Upper lobe of right lung (tissue), 1 donor: ENCODE measurements around the gene SEC14L5. TPM values are rescaled to one million over a fixed set of nuclear protein-coding genes. Genes with fewer than 3 reads are reported as not detected.

Experiments used
- ATAC-seq: fragments of 200-7000 bp; cut with Tn5 transposase; one replicate; pipeline ENCODE4 v1.9.1; 2020; ENCODE audit warnings: mild to moderate bottlenecking, moderate library complexity
- DNase-seq: peaks from one replicate; pipeline ENCODE4 v3.0.0-alpha.2; 2020
- H3K27ac ChIP-seq: fragments of 200-600 bp; one replicate; pipeline ENCODE4 v1.8.0; 2022
- H3K27me3 ChIP-seq: fragments of 200-600 bp; one replicate; pipeline ENCODE4 v1.8.0; 2022; ENCODE audit warnings: mild to moderate bottlenecking
- H3K36me3 ChIP-seq: fragments of 200-600 bp; one replicate; pipeline ENCODE4 v1.8.0; 2022
- H3K4me1 ChIP-seq: fragments of 200-600 bp; one replicate; pipeline ENCODE4 v1.8.0; 2022
- H3K4me3 ChIP-seq: fragments of 200-600 bp; one replicate; pipeline ENCODE4 v1.8.0; 2022; ENCODE audit warnings: mild to moderate bottlenecking
- H3K9me3 ChIP-seq: fragments of 200-600 bp; one replicate; pipeline ENCODE4 v1.8.0; 2022
- intact Hi-C: fragments of 100-400 bp; cut with DNase I; formaldehyde crosslinking; loops from one replicate; pipeline ENCODE4 v1.11.0; 2022
- total RNA-seq: library from RNA; stranded (reverse); fragmentation: NEBNext Ultra II Directional; extraction: Animal tissue kit (Norgen Biotek cat#: 25700); gene quantifications from one replicate; pipeline ENCODE4 v1.2.1, GENCODE V29; 2021
- TF ChIP-seq, protein P1 (sequence below): fragments of 200-600 bp; IDR thresholded peaks from one replicate; pipeline ENCODE4 v1.8.0; 2022; ENCODE audit warnings: antibody characterized with exemption
- donor health status: DM: no; HTN: yes; CAD: no; lungs with severe emphysema.

SEC14L5 gene
- total RNA-seq, 1 donor from 2014 or later: 0.52 TPM

DNA sequence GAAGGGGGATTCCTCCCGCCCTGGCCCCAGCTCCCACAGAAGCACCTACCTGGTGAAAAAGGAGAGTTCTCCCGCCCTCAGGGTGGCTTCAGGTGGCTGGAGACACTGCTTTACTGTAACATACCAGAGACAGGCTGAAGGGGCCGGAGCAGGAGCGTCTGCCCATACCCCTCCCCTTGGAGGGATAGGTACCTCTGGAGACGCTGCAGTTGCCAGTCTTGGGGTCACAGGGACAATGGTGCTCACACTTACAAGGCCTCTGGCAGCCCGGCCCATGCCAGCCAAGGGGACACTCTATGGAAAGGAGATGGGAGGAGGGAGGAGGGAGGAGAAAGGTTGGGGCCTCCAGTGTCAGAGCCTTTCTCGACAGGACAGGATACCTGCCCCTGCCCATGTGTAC is 69.0 kb downstream of the SEC14L5 start:
- H3K4me3 ChIP-seq: no peak overlapping the region
- H3K4me1 ChIP-seq: no peaks in the 10 kb centered on the region
- intact Hi-C loops: no loop called here
- ATAC-seq: no peak
- H3K36me3 ChIP-seq: no peaks in the 10 kb centered on the region
- H3K27ac ChIP-seq: no peak overlapping the region
- H3K9me3 ChIP-seq: no peaks in the 10 kb centered on the region
- H3K27me3 ChIP-seq: no peaks in the 10 kb centered on the region
- TF ChIP-seq, protein P1, sequence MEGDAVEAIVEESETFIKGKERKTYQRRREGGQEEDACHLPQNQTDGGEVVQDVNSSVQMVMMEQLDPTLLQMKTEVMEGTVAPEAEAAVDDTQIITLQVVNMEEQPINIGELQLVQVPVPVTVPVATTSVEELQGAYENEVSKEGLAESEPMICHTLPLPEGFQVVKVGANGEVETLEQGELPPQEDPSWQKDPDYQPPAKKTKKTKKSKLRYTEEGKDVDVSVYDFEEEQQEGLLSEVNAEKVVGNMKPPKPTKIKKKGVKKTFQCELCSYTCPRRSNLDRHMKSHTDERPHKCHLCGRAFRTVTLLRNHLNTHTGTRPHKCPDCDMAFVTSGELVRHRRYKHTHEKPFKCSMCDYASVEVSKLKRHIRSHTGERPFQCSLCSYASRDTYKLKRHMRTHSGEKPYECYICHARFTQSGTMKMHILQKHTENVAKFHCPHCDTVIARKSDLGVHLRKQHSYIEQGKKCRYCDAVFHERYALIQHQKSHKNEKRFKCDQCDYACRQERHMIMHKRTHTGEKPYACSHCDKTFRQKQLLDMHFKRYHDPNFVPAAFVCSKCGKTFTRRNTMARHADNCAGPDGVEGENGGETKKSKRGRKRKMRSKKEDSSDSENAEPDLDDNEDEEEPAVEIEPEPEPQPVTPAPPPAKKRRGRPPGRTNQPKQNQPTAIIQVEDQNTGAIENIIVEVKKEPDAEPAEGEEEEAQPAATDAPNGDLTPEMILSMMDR: no peak
- DNase-seq: no peak

DNA sequence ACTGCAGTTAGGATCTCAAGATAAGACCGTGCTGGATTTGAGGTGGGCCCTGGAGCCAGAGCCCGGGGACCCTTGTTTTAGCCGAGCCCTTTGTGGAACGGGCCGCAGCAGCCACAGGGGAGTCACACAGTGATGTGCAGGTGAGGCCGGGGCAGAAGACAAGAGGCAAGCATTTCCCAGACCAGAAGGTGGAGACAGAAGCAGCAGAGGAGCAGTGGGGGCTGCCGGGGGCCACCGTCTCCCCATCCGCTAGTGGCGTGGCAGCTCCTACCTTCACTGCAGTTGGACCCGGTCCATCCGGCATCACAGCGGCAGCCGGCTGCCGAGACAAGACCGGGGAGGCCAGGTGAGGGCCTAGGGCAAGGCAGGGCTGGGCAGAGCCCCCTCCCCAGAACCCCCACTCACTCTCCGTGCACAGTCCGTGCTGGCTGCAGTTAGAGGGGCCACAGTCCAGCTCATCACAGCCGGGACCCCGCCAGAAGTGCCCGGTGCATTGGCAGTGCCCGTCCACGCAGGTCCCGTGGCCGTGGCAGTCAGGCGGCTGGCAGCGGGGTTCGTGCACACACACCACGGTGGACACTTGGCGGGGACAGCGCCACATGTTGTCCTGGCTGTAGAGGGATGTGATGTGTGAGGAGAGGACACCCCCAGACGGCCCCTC is 69.6 kb downstream of the SEC14L5 start:
- H3K27me3 ChIP-seq: no peaks in the 10 kb centered on the region
- peaks cover 6% of the 10 kb centered on the region for H3K4me1 ChIP-seq
- H3K9me3 ChIP-seq: no peaks in the 10 kb centered on the region
- intact Hi-C loops: no loop called here
- H3K27ac ChIP-seq: no peak overlapping the region
- H3K36me3 ChIP-seq: no peaks in the 10 kb centered on the region
- ATAC-seq: no peak
- DNase-seq: no peak
- TF ChIP-seq, protein P1: no peak
- H3K4me3 ChIP-seq: no peak overlapping the region

DNA sequence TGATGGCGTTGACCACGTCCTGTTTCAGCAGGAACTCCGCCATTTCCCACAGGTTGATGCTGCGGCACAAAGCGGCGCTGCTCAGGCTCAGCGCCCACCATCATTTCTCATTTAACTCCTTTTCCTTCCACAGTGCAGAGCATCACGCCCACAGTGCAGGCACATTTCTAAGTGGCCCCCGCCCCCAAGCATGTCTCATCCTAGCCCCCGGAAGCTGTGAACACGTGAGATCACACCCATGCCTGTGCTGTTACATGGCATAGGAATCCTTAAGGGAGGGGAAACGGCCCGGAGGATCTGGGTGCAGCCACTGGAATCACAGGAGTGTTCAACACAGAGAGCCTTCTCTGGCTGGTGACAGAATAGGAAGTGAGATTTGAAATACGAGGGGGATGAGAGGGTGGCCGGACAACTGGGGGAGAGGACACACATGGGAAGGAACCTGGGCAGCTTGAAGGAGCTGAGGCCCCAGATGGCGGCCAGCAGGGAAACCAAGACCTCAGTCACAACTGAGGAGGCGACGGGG is 70.9 kb downstream of the SEC14L5 start:
- Histone ChIP-seq H3K4me3 (no peak overlapping the region), H3K36me3 (no peaks in the 10 kb centered on the region), H3K4me1 (peaks cover 10% of the 10 kb centered on the region), H3K9me3 (no peaks in the 10 kb centered on the region), H3K27me3 (no peaks in the 10 kb centered on the region), H3K27ac (no peak overlapping the region)
- ATAC-seq (no peak), DNase-seq (no peak)
- intact Hi-C loops: no loop called here
- TF ChIP-seq, protein P1: no peak

DNA sequence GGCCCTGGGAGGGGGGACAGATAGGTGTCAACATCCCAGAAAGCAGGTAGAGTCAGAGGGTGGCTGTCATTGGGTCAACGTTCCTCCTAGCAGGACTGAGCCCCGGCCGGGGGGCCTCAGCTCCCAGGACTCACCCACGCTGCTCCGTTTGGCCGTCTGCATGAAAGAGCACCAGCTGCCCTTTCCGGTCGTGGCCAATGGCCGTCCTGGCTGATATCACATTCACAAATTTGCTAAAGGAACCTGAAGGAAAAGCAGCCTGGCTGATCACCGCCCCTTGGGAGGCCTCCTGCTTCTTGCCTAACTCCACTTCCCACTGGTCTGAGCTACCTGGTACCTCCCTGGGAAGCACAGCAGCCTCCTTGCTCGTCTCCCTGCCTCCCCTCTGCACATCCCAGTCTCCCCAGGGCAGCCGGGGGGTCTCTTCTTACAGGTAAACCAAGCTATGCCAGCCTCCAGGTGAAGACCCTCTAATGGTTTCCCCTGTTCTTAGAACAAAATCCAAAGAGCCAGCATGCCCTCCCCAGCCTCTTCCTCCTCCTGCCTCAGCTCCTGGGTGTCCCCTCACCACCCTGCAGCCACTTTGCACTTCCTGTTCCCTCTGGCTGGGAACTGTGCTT is 72.2 kb downstream of the SEC14L5 start:
- Histone ChIP-seq H3K9me3 (no peaks in the 10 kb centered on the region), H3K27ac (no peak overlapping the region), H3K27me3 (no peaks in the 10 kb centered on the region), H3K36me3 (no peaks in the 10 kb centered on the region), H3K4me3 (no peak overlapping the region), H3K4me1 (peaks cover 13% of the 10 kb centered on the region)
- TF ChIP-seq, protein P1: no peak
- DNase-seq (no peak), ATAC-seq (no peak)
- intact Hi-C loops: no loop called here

DNA sequence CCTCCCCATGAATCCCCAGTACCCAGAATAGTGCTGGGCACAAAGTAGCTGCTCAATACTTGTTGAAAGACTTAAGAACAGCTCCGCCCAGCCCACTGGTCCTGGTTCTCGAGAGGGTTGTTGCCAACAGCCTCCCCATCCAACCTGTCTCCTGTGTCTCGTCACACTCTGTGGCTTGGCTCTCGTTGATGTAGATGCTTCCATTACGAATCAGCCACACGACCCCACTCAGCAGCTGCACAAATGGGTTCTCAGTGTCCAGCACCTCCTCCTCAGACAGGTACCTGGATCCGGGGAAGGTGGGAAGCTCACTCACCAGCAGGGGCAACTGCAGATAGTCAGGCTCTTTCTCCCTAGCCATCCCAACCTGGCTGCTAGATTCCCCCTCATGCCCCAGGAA is 73.5 kb downstream of the SEC14L5 start:
- ATAC-seq (no peak), DNase-seq (no peak)
- Histone ChIP-seq H3K4me3 (no peak overlapping the region), H3K9me3 (no peaks in the 10 kb centered on the region), H3K27ac (no peak overlapping the region), H3K36me3 (no peaks in the 10 kb centered on the region), H3K4me1 (peaks cover 13% of the 10 kb centered on the region), H3K27me3 (no peaks in the 10 kb centered on the region)
- TF ChIP-seq, protein P1: no peak
- intact Hi-C loops: no loop called here
